Measurements from ENCODE around the gene MICAL3. TPM values are rescaled to one million over a fixed set of nuclear protein-coding genes. Genes with fewer than 3 reads are reported as not detected.
"Not testable (repeated sequence)": the region's sequence is repeated elsewhere in the genome, so short reads cannot be mapped to it uniquely, and the experiment has no call there.

The MICAL3 gene
- total and polyA plus RNA-seq, 3 donors from 2014 or later, result 103 to 106 (median 104) TPM

DNA sequence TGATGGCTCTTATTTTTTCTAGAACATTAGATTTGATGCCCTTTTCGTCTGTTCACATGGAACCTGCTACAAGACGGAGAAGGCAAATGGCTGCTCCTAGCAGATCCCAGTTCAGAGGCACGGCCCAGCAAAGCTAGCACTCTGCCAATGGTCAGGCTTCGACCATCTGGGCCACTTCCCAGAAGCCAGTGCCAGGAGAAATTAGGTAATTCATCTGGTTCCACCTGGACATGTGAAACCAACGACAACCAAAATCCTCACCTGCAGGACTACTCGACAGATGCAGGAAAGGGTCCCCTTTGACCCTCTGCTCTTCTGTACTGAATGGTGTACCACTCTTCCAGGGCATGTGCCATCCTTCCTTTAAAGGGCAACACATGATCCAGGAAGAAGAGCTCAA, 25.4 kb downstream of the MICAL3 start:
- Histone ChIP-seq H3K27ac (no peak overlapping the region), H3K4me3 (no peak overlapping the region), H3K36me3 (ENCODE audit: low read depth, missing control alignments) (no peaks in the 10 kb centered on the region), H3K9me3 (no peaks in the 10 kb centered on the region), H3K4me1 (no peaks in the 10 kb centered on the region), H3K27me3 (no peaks in the 10 kb centered on the region)
- 85 to 90% methylated on average over 6 of the region's 6 CpGs for WGBS, 2 donors
- intact Hi-C loops (cut with DNase I; ENCODE audit: low total_unique reads), result no loop called here
- DNase-seq, result no peak
- TF ChIP-seq, protein P1, sequence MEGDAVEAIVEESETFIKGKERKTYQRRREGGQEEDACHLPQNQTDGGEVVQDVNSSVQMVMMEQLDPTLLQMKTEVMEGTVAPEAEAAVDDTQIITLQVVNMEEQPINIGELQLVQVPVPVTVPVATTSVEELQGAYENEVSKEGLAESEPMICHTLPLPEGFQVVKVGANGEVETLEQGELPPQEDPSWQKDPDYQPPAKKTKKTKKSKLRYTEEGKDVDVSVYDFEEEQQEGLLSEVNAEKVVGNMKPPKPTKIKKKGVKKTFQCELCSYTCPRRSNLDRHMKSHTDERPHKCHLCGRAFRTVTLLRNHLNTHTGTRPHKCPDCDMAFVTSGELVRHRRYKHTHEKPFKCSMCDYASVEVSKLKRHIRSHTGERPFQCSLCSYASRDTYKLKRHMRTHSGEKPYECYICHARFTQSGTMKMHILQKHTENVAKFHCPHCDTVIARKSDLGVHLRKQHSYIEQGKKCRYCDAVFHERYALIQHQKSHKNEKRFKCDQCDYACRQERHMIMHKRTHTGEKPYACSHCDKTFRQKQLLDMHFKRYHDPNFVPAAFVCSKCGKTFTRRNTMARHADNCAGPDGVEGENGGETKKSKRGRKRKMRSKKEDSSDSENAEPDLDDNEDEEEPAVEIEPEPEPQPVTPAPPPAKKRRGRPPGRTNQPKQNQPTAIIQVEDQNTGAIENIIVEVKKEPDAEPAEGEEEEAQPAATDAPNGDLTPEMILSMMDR (IDR thresholded peaks at IDR 0.05), result no peak
- no peak for TF ChIP-seq POLR2A (IDR thresholded peaks at IDR 0.05)

DNA sequence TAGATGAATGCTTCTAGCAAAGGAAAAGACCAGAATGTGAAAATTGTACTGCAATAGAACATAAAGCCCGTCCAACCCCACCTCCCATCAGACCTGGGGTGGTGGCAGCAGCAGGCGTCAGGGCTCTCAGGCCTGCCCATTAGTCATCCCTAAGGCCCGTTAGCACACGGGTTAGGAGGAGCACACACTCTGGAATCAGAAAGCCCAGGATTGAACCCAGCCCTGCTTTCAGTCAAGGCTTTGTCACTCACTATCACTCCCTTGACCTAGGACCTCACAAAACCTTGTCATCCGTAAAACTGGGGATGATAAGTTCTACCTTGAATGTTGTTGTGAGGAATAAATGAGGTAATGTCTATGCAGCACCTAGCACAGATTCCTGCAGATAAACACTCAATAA, 26.9 kb downstream of the MICAL3 start:
- Histone ChIP-seq H3K27me3 (no peaks in the 10 kb centered on the region), H3K36me3 (ENCODE audit: low read depth, missing control alignments) (no peaks in the 10 kb centered on the region), H3K4me3 (no peak overlapping the region), H3K27ac (no peak overlapping the region), H3K9me3 (no peaks in the 10 kb centered on the region), H3K4me1 (no peaks in the 10 kb centered on the region)
- DNase-seq, result no peak
- 73 to 82% methylated on average over 5 of the region's 5 CpGs for WGBS, 2 donors
- intact Hi-C loops (cut with DNase I; ENCODE audit: low total_unique reads), result no loop called here
- TF ChIP-seq, protein P1 (IDR thresholded peaks at IDR 0.05), result no peak
- TF ChIP-seq POLR2A (IDR thresholded peaks at IDR 0.05), result no peak

DNA sequence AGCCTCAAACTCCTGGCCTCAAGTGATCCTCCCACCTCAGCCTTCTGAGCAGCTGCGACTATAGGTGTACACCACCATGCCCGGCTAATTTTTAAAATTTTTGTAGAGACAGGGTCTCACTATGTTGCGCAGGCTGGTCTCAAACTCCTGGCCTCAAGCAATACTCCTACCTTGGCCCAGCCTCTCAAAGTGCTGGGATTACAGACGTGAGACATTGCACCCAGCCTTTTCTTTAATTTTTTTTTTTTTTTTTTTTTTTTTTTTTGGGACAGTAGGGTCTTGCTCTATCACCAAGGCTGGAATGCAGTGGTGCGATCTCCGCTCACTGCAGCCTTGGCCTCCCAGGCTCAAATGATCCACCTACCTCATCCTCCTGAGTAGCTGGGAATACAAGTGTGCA, 29.1 kb downstream of the MICAL3 start:
- H3K9me3 ChIP-seq; H3K4me3 ChIP-seq; H3K27me3 ChIP-seq; DNase-seq; H3K4me1 ChIP-seq; H3K36me3 ChIP-seq (ENCODE audit: low read depth, missing control alignments); intact Hi-C loops (cut with DNase I; ENCODE audit: low total_unique reads); H3K27ac ChIP-seq: not testable (repeated sequence)
- 89 to 93% methylated on average over 6 of the region's 6 CpGs for WGBS, 2 donors

DNA sequence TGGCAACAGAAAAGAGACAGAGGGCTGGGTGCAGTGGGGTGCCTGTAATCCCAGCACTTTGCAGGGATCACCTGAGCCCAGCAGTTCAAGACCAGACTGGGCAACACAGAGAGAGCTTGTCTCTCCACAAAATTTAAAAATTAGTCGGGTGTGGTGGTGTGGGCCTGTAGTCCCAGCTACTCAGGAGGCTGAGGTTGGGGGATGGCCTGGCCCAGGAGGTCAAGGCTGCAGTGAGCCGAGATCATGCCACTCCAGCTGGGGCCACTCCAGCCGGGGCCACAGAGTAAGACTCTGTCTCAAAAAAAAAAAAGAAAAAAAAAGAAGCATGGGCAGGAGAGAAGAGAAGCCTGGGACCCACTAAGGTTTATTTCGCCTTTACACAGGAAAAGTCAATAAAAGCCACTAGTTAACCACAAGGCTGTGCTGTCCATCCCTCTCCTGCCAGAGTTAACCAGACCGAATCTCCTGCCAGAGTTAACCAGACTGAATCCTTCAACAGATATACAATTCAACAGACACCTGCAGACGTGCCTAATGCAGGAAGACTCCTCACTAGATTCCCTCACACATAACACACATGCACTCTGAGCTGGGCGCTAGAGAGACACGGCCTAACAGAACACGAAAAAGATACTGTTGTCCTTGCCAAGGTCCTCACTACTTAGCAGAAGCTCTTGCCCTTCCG, 29.8 kb downstream of the MICAL3 start:
- intact Hi-C loops (cut with DNase I; ENCODE audit: low total_unique reads), result no loop called here
- no peak for DNase-seq

DNA sequence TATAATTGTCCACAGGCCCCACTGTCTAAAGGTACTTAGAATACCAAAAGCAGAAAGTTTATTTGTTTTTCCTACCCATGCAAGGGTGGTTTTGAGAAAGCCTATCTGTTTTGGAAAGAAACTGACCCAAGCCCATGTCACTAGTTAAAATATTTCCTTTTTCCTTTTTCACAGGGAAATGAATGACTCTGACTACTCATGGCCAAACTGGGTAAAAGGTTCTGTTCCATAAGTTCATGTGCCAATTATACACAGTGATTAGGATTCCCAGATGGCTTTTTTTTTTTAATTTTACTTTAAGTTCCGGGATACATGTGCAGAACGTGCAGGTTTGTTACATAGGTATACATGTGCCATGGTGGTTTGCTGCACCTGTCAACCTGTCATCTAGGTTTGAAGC, 31.4 kb downstream of the MICAL3 start:
- H3K36me3 ChIP-seq (ENCODE audit: low read depth, missing control alignments); H3K4me1 ChIP-seq; H3K27ac ChIP-seq; H3K4me3 ChIP-seq; H3K27me3 ChIP-seq; intact Hi-C loops (cut with DNase I; ENCODE audit: low total_unique reads); H3K9me3 ChIP-seq; DNase-seq: not testable (repeated sequence)
- 78 to 86% methylated on average over 2 of the region's 2 CpGs for WGBS, 2 donors

More for the DNA sequence above, 29.8 kb downstream of the MICAL3 start:
- Histone ChIP-seq H3K27me3 (no peaks in the 10 kb centered on the region), H3K9me3 (no peaks in the 10 kb centered on the region), H3K4me3 (no peak overlapping the region), H3K27ac (no peak overlapping the region), H3K4me1 (no peaks in the 10 kb centered on the region), H3K36me3 (ENCODE audit: low read depth, missing control alignments) (no peaks in the 10 kb centered on the region)
- no peak for TF ChIP-seq POLR2A (IDR thresholded peaks at IDR 0.05)
- WGBS, 2 donors, result 67 to 75% methylated on average over 10 of the region's 10 CpGs

DNA sequence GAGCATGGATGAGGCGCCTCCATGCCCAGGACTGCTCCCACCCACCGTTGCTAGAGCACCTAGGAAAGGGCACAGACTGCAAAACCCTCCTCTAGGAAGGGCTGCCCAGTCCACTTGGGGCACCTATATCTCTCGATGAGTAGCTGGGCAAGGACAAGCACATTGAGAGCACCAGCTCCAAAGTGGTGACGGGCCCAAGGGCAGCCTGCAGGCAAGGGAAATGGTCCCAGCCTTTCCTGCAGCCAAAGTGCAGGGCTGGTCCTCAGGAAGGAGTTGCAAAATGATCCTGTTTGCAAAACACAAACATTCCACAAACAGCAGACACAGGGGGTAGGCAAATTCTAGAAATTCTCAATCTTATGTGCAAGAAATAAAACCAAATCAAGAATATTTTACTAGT, 32.4 kb downstream of the MICAL3 start:
- DNase-seq; H3K4me1 ChIP-seq; H3K9me3 ChIP-seq; H3K27me3 ChIP-seq; H3K4me3 ChIP-seq; intact Hi-C loops (cut with DNase I; ENCODE audit: low total_unique reads); H3K36me3 ChIP-seq (ENCODE audit: low read depth, missing control alignments); H3K27ac ChIP-seq: not testable (repeated sequence)
- 78 to 87% methylated on average over 4 of the region's 4 CpGs for WGBS, 2 donors

DNA sequence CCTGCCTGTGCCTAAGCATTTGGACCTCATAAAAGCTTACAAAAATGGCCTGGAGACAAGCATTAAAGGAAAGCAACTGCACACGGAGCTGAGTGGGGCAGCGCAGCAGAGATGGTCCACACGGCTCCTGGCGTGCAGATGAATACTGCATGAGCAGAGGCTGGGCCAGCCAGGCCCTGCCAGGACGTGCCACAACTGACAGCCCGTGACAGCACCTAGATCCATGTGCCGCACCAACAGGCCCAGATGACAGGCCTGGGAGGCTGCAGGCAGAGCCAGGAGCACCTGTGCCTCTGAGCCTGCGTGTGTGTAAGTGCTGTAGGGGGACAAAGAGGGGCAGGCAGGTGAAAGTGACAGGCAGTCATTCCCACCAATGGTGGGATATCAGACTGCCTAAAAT, 33.4 kb downstream of the MICAL3 start:
- Histone ChIP-seq H3K4me3 (no peak overlapping the region), H3K9me3 (no peaks in the 10 kb centered on the region), H3K27me3 (no peaks in the 10 kb centered on the region), H3K4me1 (no peaks in the 10 kb centered on the region), H3K27ac (no peak overlapping the region), H3K36me3 (ENCODE audit: low read depth, missing control alignments) (no peaks in the 10 kb centered on the region)
- intact Hi-C loops (cut with DNase I; ENCODE audit: low total_unique reads), result no loop called here
- DNase-seq, result no peak
- no peak for TF ChIP-seq POLR2A (IDR thresholded peaks at IDR 0.05)
- TF ChIP-seq, protein P1 (IDR thresholded peaks at IDR 0.05), result no peak
- 87 to 89% methylated on average over 7 to 8 of the region's 8 CpGs for WGBS, 2 donors

All from testis (tissue), 3 donors.